Common myeloid progenitor, CD34-positive (primary cell): ENCODE results near the gene PHACTR1.
"Not testable (repeated sequence)": the region's sequence is repeated elsewhere in the genome, so short reads cannot be mapped to it uniquely, and the experiment has no call there.

Experiments
- CTCF ChIA-PET: fragments of 350-600 bp; sonication (Branson Sonifier 250); formaldehyde crosslinking; loops from one replicate; lab custom pipeline; 2021; ENCODE audit warnings: antibody characterized with exemption; lab: Charles Lee
- POLR2A ChIA-PET: fragments of 350-600 bp; sonication (Branson Sonifier 250); formaldehyde crosslinking; loops from one replicate; lab custom pipeline; 2021; ENCODE audit warnings: antibody characterized with exemption; lab: Charles Lee
- DNase-seq, 3 donors: peaks; one replicate each; pipeline versions ENCODE4 v3.0.0 to v3.0.0-alpha.2; 2013
- H3K27ac ChIP-seq, 2 experiments: 1 replicate in 1 of 2; 2 replicates in 1 of 2; pipeline ENCODE4 v1.7.0; 2013; ENCODE audit warnings: inconsistent platforms in 2 of 2, low read length in 2 of 2, mild to moderate bottlenecking in 2 of 2, low read depth in 1 of 2, moderate library complexity in 1 of 2; ENCODE audit not compliant: severe bottlenecking in 2 of 2, insufficient read depth in 1 of 2, poor library complexity in 1 of 2
- H3K27me3 ChIP-seq, 5 experiments: replicated peaks in 2 of 5; 1 replicate in 3 of 5; 2 replicates in 2 of 5; pipeline versions ENCODE4 v1.6.1 to v1.7.0; 2013; ENCODE audit warnings: low read length in 4 of 5, mild to moderate bottlenecking in 2 of 5, moderate library complexity in 2 of 5, inconsistent platforms in 1 of 5; ENCODE audit not compliant: insufficient read depth in 5 of 5, control insufficient read depth in 4 of 5
- H3K36me3 ChIP-seq, 4 experiments: 1 replicate in 2 of 4; 2 replicates in 2 of 4; pipeline versions ENCODE4 v1.6.1 to v1.7.0; 2013; ENCODE audit warnings: low read length in 3 of 4, control low read depth in 1 of 4, mild to moderate bottlenecking in 1 of 4; ENCODE audit not compliant: control insufficient read depth in 4 of 4, insufficient read depth in 4 of 4
- H3K4me1 ChIP-seq, 4 experiments: 1 replicate in 3 of 4; 2 replicates in 1 of 4; pipeline versions ENCODE4 v1.6.1 to v1.7.1; 2013; ENCODE audit warnings: low read length in 3 of 4, mild to moderate bottlenecking in 3 of 4, control low read depth in 1 of 4, inconsistent platforms in 1 of 4, moderate library complexity in 1 of 4; ENCODE audit not compliant: control insufficient read depth in 4 of 4, insufficient read depth in 4 of 4; ENCODE audit errors: control extremely low read depth in 1 of 4
- H3K4me3 ChIP-seq, 7 experiments: 1 replicate in 4 of 7; 2 replicates in 3 of 7; pipeline versions ENCODE4 v1.5.1 to v1.7.0; 2013; ENCODE audit warnings: mild to moderate bottlenecking in 7 of 7, low read length in 6 of 7, moderate library complexity in 6 of 7, inconsistent platforms in 2 of 7, low read depth in 2 of 7, control low read depth in 1 of 7; ENCODE audit not compliant: insufficient read depth in 4 of 7, control insufficient read depth in 1 of 7; ENCODE audit errors: extremely low read depth in 1 of 7
- H3K9me3 ChIP-seq, 5 experiments: 1 replicate in 4 of 5; 2 replicates in 1 of 5; pipeline versions ENCODE4 v1.6.1 to v1.7.1; 2013; ENCODE audit warnings: low read length in 4 of 5, mild to moderate bottlenecking in 2 of 5, inconsistent platforms in 1 of 5, low read depth in 1 of 5, moderate library complexity in 1 of 5; ENCODE audit not compliant: control insufficient read depth in 4 of 5, insufficient read depth in 2 of 5; ENCODE audit errors: control extremely low read depth in 1 of 5
- WGBS: methylation state at CpG from one replicate; pipeline ENCODE4 v1.1.5; 2013; ENCODE audit not compliant: insufficient coverage; 5-methylcytosine and 5-hydroxymethylcytosine counted together

Gene PHACTR1

DNA sequence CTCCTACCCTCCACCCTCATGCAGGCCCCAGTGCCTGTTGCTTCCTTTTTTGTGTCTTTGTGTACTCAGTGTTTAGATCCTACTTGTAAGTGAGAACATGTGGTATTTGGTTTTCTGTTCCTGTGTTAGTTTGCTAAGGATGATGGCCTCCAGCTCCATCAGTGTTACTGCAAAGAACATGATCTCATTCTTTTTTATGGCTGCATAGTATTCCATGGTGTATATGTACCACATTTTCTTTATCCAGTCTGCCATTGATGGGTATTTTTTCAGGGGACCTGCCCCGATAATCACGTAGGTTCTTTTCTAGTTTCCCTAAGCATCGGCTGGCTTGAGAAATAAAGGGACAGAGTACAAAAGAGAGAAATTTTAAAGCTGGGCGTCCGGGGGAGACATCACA lies 527.2 kb downstream of the PHACTR1 start:
- CTCF ChIA-PET, POLR2A ChIA-PET: not testable (repeated sequence)

GRCh38 chr6:13247627-13248026 lies 531.1 kb downstream of the PHACTR1 start:
- CTCF ChIA-PET: interaction anchor here (1.0 to 1.1 kb wide), 3 partner anchors 13 to 46 kb away, joined by 3 to 5 read pairs (median 3); no protein-coding TSS in a partner anchor
- WGBS: 98% methylated on average over 7 of the region's 7 CpGs
- H3K27ac ChIP-seq: no peak overlapping the region
- H3K27me3 ChIP-seq: no peaks in the 10 kb centered on the region
- H3K36me3 ChIP-seq: peaks cover 0 to 7% (median 3%) of the 10 kb centered on the region in 4 experiments
- no peak overlapping the region for H3K4me3 ChIP-seq
- H3K9me3 ChIP-seq: peaks cover 0 to 4% (median 0%) of the 10 kb centered on the region in 5 experiments
- H3K4me1 ChIP-seq: peaks cover 0 to 15% (median 9%) of the 10 kb centered on the region in 4 experiments
- DNase-seq: no peak
- POLR2A ChIA-PET: no interaction called here

More for the DNA sequence above, 527.2 kb downstream of the PHACTR1 start:
- H3K9me3 ChIP-seq, H3K27me3 ChIP-seq, H3K4me1 ChIP-seq, DNase-seq, H3K4me3 ChIP-seq, H3K27ac ChIP-seq: not testable (repeated sequence)
- H3K36me3 ChIP-seq: peaks cover 4 to 22% (median 11%) of the 10 kb centered on the region in 4 experiments
- no CpG with 5 or more reads among the region's 5 CpGs for WGBS

- ChIA-PET CTCF (interaction anchor here (1.0 to 1.3 kb wide), 4 partner anchors 10 to 46 kb away, joined by 3 to 5 read pairs (median 3); no protein-coding TSS in a partner anchor), POLR2A (no interaction called here)
- WGBS: 100% methylated on average over 1 of the region's 3 CpGs
- Histone ChIP-seq H3K9me3 (peaks cover 0 to 4% (median 0%) of the 10 kb centered on the region in 5 experiments), H3K4me1 (peaks cover under 1 to 18% (median 11%) of the 10 kb centered on the region in 4 experiments), H3K36me3 (peaks cover 0 to 7% (median 3%) of the 10 kb centered on the region in 4 experiments), H3K27ac (no peak overlapping the region), H3K4me3 (no peak overlapping the region), H3K27me3 (no peaks in the 10 kb centered on the region)
- no peak for DNase-seq
Observed at GRCh38 chr6:13248053-13248452, 531.5 kb downstream of the PHACTR1 start.

DNA sequence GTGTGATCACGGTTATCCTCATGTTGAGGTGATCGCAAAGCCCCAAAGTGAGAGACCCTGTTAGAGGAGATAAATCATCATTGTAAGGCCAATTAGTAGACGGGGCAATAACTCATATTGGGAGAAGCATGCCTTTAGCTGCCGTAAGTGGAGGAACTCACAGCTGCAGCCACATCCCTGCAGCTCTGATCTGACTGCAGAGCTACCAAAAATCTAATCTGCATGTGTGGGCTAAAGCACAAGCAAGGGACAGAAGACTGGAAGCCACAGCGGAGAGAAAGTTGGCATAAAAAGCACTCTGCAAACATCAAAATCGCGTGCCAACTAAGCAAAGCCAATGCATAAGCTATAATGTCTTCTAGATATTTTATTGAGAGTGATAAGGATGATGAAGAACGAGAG lies 532.0 kb downstream of the PHACTR1 start:
- ChIA-PET POLR2A (no interaction called here), CTCF (interaction anchor here (1.0 to 1.3 kb wide), 3 partner anchors 9 to 21 kb away, joined by 3 to 5 read pairs (median 3); no protein-coding TSS in a partner anchor)
- Histone ChIP-seq H3K4me3 (no peak overlapping the region), H3K27ac (no peak overlapping the region), H3K36me3 (peaks cover 0 to 7% (median 2%) of the 10 kb centered on the region in 4 experiments), H3K9me3 (peaks cover 0 to 3% (median 0%) of the 10 kb centered on the region in 5 experiments), H3K4me1 (peaks cover 2 to 24% (median 13%) of the 10 kb centered on the region in 4 experiments), H3K27me3 (no peaks in the 10 kb centered on the region)
- no peak for DNase-seq
- WGBS: 97% methylated on average over 6 of the region's 8 CpGs

DNA sequence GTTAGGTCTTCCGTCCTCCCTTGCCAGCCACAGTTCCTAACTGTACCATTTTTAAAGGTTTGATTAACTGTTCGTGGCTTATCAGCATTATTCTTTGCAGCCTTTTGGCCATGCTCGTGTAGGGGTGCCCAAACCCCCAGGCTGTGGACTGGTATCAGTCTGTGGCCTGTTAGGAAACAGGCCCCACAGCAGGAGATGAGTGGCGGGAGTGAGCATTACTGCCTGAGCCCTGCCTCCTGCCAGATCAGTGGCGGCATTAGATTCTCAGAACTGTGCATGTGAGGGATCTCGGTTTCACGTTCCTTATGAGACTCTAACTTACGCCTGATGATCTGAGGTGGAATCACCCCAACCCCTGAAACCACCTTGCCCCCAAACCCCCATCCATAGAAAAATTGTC lies 532.4 kb downstream of the PHACTR1 start:
- ChIA-PET CTCF (interaction anchor here (1.1 to 1.3 kb wide), 2 partner anchors 9 to 21 kb away, joined by 3 read pairs; no protein-coding TSS in a partner anchor), POLR2A (no interaction called here)
- H3K27me3 ChIP-seq: no peaks in the 10 kb centered on the region
- no peak overlapping the region for H3K27ac ChIP-seq
- peaks cover 2 to 24% (median 14%) of the 10 kb centered on the region in 4 experiments for H3K4me1 ChIP-seq
- H3K36me3 ChIP-seq: peaks cover 0 to 7% (median 2%) of the 10 kb centered on the region in 4 experiments
- no peak for DNase-seq
- H3K9me3 ChIP-seq: no peaks in the 10 kb centered on the region
- 100% methylated on average over 2 of the region's 8 CpGs for WGBS
- H3K4me3 ChIP-seq: no peak overlapping the region

DNA sequence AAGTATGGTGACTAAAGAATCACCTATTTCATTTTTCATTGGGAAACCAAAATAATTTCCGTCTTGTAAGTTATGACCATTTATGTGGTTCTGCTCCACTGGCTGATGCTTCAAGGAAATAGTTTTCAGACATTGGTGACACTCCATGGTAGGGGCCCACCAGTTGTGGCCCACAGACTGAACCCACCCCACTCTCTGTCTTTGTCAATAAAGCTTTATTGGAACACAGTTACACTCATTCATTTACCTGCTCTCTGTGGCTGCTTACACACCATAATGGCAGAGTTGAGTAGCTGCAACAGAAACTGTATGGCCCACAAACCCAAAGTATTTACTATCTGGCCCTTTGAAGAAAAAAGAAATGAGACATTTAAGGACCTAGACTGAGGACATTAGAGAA lies 533.2 kb downstream of the PHACTR1 start:
- 100% methylated on average over 1 of the region's 1 CpG for WGBS
- no peak overlapping the region for H3K27ac ChIP-seq
- POLR2A ChIA-PET: no interaction called here

GRCh38 chr6:13250703-13251102 lies 534.1 kb downstream of the PHACTR1 start:
- WGBS: 71% methylated on average over 5 of the region's 6 CpGs
- POLR2A ChIA-PET: no interaction called here
- CTCF ChIA-PET: interaction anchor here (0.8 to 1.9 kb wide), 6 partner anchors 9 to 57 kb away, joined by 3 to 8 read pairs (median 4); no protein-coding TSS in a partner anchor
- no peak overlapping the region for H3K27ac ChIP-seq
- H3K27me3 ChIP-seq: no peaks in the 10 kb centered on the region
- peaks cover 0 to 21% (median 2%) of the 10 kb centered on the region in 4 experiments for H3K36me3 ChIP-seq
- peaks cover 2 to 24% (median 15%) of the 10 kb centered on the region in 4 experiments for H3K4me1 ChIP-seq
- peak in 2 of 3 donors; percentile 24 to 39 for DNase-seq
- H3K4me3 ChIP-seq: no peak overlapping the region
- peaks cover 0 to 5% (median 0%) of the 10 kb centered on the region in 5 experiments for H3K9me3 ChIP-seq

More for the DNA sequence above, 533.2 kb downstream of the PHACTR1 start:
- Histone ChIP-seq H3K27me3 (no peaks in the 10 kb centered on the region), H3K4me3 (no peak overlapping the region), H3K36me3 (peaks cover 0 to 13% (median 2%) of the 10 kb centered on the region in 4 experiments), H3K4me1 (peaks cover 2 to 24% (median 15%) of the 10 kb centered on the region in 4 experiments), H3K9me3 (no peaks in the 10 kb centered on the region)
- no peak for DNase-seq
- CTCF ChIA-PET: interaction anchor here (1.8 to 1.9 kb wide), 2 partner anchors 8 to 14 kb away, joined by 5 to 8 read pairs; no protein-coding TSS in a partner anchor
